Smooth muscle cell (in vitro differentiated cells): Measurements from ENCODE around the gene MYL7. TPM values are rescaled to one million over a fixed set of nuclear protein-coding genes. Genes with fewer than 3 reads are reported as not detected.

Experiments used
- DNase-seq: peaks from one replicate; lab custom pipeline; 2025; ENCODE audit not compliant: unreplicated experiment; lab: John Stamatoyannopoulos, UW
- H2AFZ ChIP-seq: fragments of 200-600 bp; sonication (generic); 2 replicates; pipeline ENCODE4 v1.6.0; 2016; ENCODE audit warnings: antibody characterized with exemption, low read depth, mild to moderate bottlenecking
- H3F3A ChIP-seq: fragments of 200-600 bp; sonication (generic); 2 replicates; pipeline ENCODE4 v1.6.0; 2017; ENCODE audit warnings: antibody characterized with exemption, low read depth
- H3K27ac ChIP-seq: fragments of 200-600 bp; sonication (generic); 2 replicates; pipeline ENCODE4 v1.5.1; 2016; ENCODE audit warnings: low read depth, mild to moderate bottlenecking
- H3K27me3 ChIP-seq: fragments of 200-600 bp; sonication (generic); 2 replicates; pipeline ENCODE4 v1.6.1; 2016; ENCODE audit warnings: low read depth, mild to moderate bottlenecking
- H3K36me3 ChIP-seq: fragments of 200-600 bp; sonication (generic); 2 replicates; pipeline ENCODE4 v1.5.1; 2016; ENCODE audit warnings: low read depth
- H3K4me1 ChIP-seq: fragments of 200-600 bp; sonication (generic); 2 replicates; pipeline ENCODE4 v1.5.1; 2016; ENCODE audit warnings: low read depth
- H3K4me2 ChIP-seq: fragments of 200-600 bp; sonication (generic); 2 replicates; pipeline ENCODE4 v1.6.0; 2016; ENCODE audit warnings: mild to moderate bottlenecking
- H3K4me3 ChIP-seq: fragments of 200-600 bp; sonication (generic); 2 replicates; pipeline ENCODE4 v1.5.1; 2016; ENCODE audit warnings: mild to moderate bottlenecking
- H3K79me2 ChIP-seq: fragments of 200-600 bp; sonication (generic); 2 replicates; pipeline ENCODE4 v1.6.0; 2016; ENCODE audit warnings: low read depth, mild to moderate bottlenecking
- H3K9ac ChIP-seq: fragments of 200-600 bp; sonication (generic); 2 replicates; pipeline ENCODE4 v1.6.0; 2016; ENCODE audit warnings: low read depth
- H3K9me3 ChIP-seq: fragments of 200-600 bp; sonication (generic); replicated peaks from 2 replicates; pipeline ENCODE4 v1.5.1; 2016; ENCODE audit warnings: low read depth
- H4K20me1 ChIP-seq: fragments of 200-600 bp; sonication (generic); 2 replicates; pipeline ENCODE4 v1.6.0; 2016; ENCODE audit warnings: low read depth
- WGBS: methylation state at CpG from one replicate; pipeline ENCODE4 v1.1.7; 2016; ENCODE audit warnings: low lambda C conversion rate; 5-methylcytosine and 5-hydroxymethylcytosine counted together
- polyA plus RNA-seq: library from polyadenylated mRNA; unstranded; fragments of >200 nt; fragmentation: Nextera tagmentation; extraction: Ambion mirVana; gene quantifications from 2 replicates; pipeline ENCODE4 v1.2.1, GENCODE V29; 2016
- total RNA-seq: library from RNA; depleted of rRNA; stranded (reverse); fragments of >200 nt; gene quantifications from 2 replicates; pipeline ENCODE4 v1.2.3, GENCODE V29; 2014
- TF ChIP-seq, protein P1 (sequence below): fragments of 200-600 bp; sonication (generic); IDR thresholded peaks from 2 replicates; pipeline ENCODE4 v1.5.1; 2017; ENCODE audit warnings: borderline replicate concordance, mild to moderate bottlenecking, antibody characterized with exemption; ENCODE audit not compliant: insufficient read depth, poor library complexity, severe bottlenecking

MYL7 gene
- total and polyA plus RNA-seq, 2 experiments from 2014 or later = 35.8 to 95.1 TPM

DNA sequence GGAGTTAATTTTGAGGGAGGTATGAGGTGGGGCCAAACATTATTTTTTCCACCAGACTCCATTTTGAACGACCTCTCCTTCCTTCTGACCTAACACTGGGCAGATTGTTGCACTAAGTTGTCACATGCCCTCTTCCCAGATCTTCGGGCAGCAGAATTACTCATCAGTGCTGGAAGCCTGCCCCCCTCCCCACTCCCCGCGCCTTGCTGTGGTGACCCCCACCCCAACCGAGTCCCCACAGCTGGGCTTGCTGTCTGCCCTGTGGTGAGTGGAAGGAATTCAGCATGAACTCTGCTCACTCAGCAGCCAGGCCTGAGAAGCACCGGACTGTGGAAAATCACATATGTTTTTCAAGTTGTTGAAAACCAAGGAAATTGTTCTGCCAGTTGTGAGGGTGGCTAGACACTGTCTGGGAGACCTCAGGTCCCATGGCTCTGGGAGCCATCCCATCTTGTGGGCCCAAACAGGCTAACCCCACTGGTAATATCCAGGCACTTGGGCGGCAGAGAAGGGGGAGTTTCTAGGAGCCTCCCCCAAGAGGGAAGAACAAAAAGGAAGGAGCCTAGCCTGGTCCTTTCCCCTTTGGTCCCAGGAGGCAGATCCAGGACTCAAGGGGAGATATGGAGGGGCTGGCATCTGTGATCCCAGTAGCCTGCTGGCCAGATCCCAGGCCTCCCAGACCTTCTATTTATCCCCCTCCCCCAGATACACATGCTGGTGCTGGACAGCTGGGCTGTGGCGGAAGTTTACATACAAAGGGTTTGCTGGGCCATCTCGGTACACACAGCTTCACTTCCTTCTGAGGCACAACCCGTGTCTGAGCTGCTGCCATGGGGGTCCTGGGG, 40.5 kb downstream of the MYL7 start:
- Histone ChIP-seq H3K4me1 (no peaks in the 10 kb centered on the region), H3K79me2 (peaks cover 13% of the 10 kb centered on the region), H3K27me3 (no peaks in the 10 kb centered on the region), H3F3A (peaks cover 22% of the 10 kb centered on the region), H3K9ac (peak overlapping the region; percentile 68), H3K4me2 (peak overlapping the region; percentile 9), H4K20me1 (peaks cover 3% of the 10 kb centered on the region), H3K27ac (peak overlapping the region; percentile 88), H3K36me3 (no peaks in the 10 kb centered on the region), H2AFZ (peak overlapping the region; percentile 28), H3K9me3 (no peaks in the 10 kb centered on the region), H3K4me3 (no peak overlapping the region)
- DNase-seq = peak; percentile 29
- 35% methylated on average over 10 of the region's 10 CpGs for WGBS
- TF ChIP-seq, protein P1, sequence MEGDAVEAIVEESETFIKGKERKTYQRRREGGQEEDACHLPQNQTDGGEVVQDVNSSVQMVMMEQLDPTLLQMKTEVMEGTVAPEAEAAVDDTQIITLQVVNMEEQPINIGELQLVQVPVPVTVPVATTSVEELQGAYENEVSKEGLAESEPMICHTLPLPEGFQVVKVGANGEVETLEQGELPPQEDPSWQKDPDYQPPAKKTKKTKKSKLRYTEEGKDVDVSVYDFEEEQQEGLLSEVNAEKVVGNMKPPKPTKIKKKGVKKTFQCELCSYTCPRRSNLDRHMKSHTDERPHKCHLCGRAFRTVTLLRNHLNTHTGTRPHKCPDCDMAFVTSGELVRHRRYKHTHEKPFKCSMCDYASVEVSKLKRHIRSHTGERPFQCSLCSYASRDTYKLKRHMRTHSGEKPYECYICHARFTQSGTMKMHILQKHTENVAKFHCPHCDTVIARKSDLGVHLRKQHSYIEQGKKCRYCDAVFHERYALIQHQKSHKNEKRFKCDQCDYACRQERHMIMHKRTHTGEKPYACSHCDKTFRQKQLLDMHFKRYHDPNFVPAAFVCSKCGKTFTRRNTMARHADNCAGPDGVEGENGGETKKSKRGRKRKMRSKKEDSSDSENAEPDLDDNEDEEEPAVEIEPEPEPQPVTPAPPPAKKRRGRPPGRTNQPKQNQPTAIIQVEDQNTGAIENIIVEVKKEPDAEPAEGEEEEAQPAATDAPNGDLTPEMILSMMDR = no peak

DNA sequence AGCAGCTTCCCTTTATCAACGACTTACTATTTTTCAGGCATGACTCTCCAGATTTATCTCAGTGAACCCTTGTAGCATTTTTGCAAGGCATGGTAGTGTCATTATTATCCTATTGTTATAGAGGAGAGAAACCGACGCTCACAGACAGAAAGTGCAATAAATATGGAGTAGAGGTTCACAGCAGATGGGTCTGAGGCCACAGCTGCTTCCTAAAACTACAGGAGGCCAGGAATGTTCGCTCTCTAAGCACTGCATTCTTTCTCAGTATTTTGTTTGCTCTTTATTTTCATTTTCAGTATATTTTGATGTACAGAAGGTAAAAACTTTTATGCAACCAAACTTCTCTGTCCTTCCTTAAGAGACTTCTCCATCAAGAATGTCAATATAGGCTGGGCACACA, 41.5 kb downstream of the MYL7 start:
- no peaks in the 10 kb centered on the region for H3K27me3 ChIP-seq
- H4K20me1 ChIP-seq = no peaks in the 10 kb centered on the region
- H3K4me2 ChIP-seq = peak overlapping the region; percentile 9
- DNase-seq = no peak
- H3K79me2 ChIP-seq = peaks cover 4% of the 10 kb centered on the region
- 87% methylated on average over 4 of the region's 4 CpGs for WGBS
- H3K9me3 ChIP-seq = no peaks in the 10 kb centered on the region
- no peak overlapping the region for H3K4me3 ChIP-seq
- peak overlapping the region; percentile 88 for H3K27ac ChIP-seq
- peaks cover 22% of the 10 kb centered on the region for H3F3A ChIP-seq
- no peaks in the 10 kb centered on the region for H3K36me3 ChIP-seq
- no peak overlapping the region for H3K9ac ChIP-seq
- no peaks in the 10 kb centered on the region for H3K4me1 ChIP-seq
- TF ChIP-seq, protein P1 = no peak
- H2AFZ ChIP-seq = peak overlapping the region; percentile 36

DNA sequence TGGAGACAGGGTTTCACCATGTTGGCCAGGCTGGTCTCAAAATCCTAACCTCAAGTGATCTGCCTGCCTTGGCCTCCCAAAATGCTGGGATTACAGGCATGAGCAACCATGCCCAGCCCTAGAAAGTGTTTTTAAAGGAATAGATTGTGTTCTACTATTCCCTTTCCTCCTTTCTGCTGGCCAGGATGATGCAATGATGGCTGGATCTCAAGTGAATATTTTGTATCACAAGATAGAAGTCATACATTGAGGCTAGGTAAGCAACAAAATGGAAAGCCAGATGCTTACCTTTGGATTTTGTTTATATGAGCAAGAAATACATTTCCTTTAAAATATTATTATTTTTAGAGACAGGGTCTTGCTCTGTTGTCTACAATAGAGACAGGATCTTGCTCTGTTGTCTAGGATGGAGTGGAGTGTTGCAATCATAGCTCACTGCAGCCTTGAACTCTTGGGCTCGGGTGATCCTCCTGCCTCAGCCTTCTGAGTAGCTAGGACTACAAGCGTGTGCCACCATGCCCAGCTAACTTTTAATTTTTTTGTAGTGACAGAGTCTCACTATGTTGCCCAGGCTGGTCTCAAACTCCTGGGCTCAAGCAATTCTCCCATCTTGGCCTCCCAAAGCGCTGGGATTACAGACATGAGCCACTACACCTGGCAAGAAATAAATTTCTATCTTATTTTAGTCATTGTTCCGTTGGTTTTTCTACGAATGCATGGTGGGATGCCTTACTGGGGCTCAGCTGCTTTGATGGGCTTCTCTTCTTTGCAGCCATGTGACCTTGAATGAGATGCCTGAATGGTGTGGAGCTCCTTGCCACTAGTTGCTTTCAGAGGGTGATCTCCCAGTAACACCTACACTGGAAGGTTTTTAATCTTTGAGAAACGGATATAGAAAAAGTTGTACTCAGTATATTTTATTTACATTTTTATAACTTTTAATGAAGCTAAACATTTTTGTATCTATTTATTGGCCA, 42.8 kb downstream of the MYL7 start:
- Histone ChIP-seq H3K36me3 (no peaks in the 10 kb centered on the region), H3K4me3 (no peak overlapping the region), H3K4me1 (no peaks in the 10 kb centered on the region), H3K4me2 (no peak overlapping the region), H3K79me2 (no peaks in the 10 kb centered on the region), H3K9ac (no peak overlapping the region), H3K9me3 (no peaks in the 10 kb centered on the region), H3F3A (peaks cover 20% of the 10 kb centered on the region), H3K27me3 (no peaks in the 10 kb centered on the region), H2AFZ (no peak overlapping the region), H3K27ac (no peak overlapping the region), H4K20me1 (no peaks in the 10 kb centered on the region)
- TF ChIP-seq, protein P1 = no peak
- 95% methylated on average over 6 of the region's 6 CpGs for WGBS
- no peak for DNase-seq
